ENCODE data around the gene OLA1. TPM values are rescaled to one million over a fixed set of nuclear protein-coding genes. Genes with fewer than 3 reads are reported as not detected.

The OLA1 gene
- total and polyA plus RNA-seq, 2 of the 13 experiments (the other 11 are each of a cell fraction or from before 2014, with no cell fraction given), result 153 to 241 TPM

DNA sequence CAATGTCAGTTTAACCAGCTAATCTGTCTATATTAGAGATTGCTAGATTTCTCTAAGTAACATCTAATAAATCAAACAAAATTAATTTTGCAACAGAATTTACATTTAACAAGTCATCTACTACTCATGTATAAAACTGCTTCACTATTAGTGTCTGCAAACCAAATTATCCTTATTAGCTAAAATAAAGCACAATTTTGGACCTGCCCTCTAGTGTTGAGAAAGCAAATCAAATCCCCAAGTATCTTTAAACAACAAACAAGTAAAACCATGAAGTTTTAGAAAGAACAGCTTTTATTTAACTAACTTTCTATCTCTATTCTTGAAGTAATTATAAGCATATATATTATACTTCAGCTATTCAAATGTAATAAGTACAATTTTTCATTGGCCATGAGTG lies 170.1 kb downstream of the OLA1 start:
- H3K4me2 ChIP-seq (ENCODE audit: low read depth, low read length), result no peak overlapping the region
- ATAC-seq (no peak), DNase-seq (ENCODE audit: low spot score) (no peak), FAIRE-seq (no peak)
- BruUV-seq (replicated peaks), result no TSS peak
- H3K9me3 ChIP-seq (ENCODE audit: low read length), result no peaks in the 10 kb centered on the region
- intact Hi-C loops (cut with micrococcal nuclease; ENCODE audit: unreplicated experiment), result no loop called here
- H3K79me2 ChIP-seq (ENCODE audit: insufficient read depth, low read length), result no peaks in the 10 kb centered on the region
- no peaks in the 10 kb centered on the region for H3K27me3 ChIP-seq (ENCODE audit: control insufficient read depth in 1 of 2, insufficient read depth in 2 of 2, low read length in 2 of 2)
- CTCF ChIA-PET (ENCODE audit: low intra/inter-chr PET ratio, low total read pairs), result no interaction called here
- no peaks in the 10 kb centered on the region for H3K4me1 ChIP-seq (ENCODE audit: insufficient read depth, low read length)
- H2AFZ ChIP-seq (ENCODE audit: low read length), result no peak overlapping the region
- peaks cover 6 to 33% of the 10 kb centered on the region in 2 experiments; a peak in 4 of 5 replicates for H3K36me3 ChIP-seq (replicated peaks in 1 of 2; ENCODE audit: control insufficient read depth in 1 of 2, insufficient read depth in 2 of 2, low read length in 2 of 2)
- POLR2A ChIA-PET, result interaction anchor here (0.6 kb wide), 1 partner anchor 31 kb away, joined by 3 read pairs; no protein-coding TSS in a partner anchor
- H3K9ac ChIP-seq (ENCODE audit: insufficient read depth, low read depth, low read length), result no peak overlapping the region
- H4K20me1 ChIP-seq (ENCODE audit: insufficient read depth, low read length), result no peaks in the 10 kb centered on the region
- no peak overlapping the region for H3K27ac ChIP-seq (ENCODE audit: extremely low read length, insufficient read depth, low read length)
- in situ Hi-C loops (cut with HindIII; ENCODE audit: extremely low pct_ligation_motif_present, low pct_unique_long_range_greater_than_20kb), result no loop called here
- no peak overlapping the region for H3K4me3 ChIP-seq (replicated peaks in 1 of 3; ENCODE audit: insufficient read depth in 1 of 3, low read depth in 2 of 3, low read length in 3 of 3)
- no peak for TF ChIP-seq MYC (CRISPR knock-in tag; IDR thresholded peaks at IDR 0.05; ENCODE audit: borderline replicate concordance)
- peak; percentile 35; the same call in 1 of the 2 replicates for TF ChIP-seq STAG1 (CRISPR knock-in tag; IDR thresholded peaks at IDR 0.05)
- TF ChIP-seq ZNF484 (CRISPR knock-in tag; IDR thresholded peaks at IDR 0.05; ENCODE audit: borderline replicate concordance, low read depth), result no peak

DNA sequence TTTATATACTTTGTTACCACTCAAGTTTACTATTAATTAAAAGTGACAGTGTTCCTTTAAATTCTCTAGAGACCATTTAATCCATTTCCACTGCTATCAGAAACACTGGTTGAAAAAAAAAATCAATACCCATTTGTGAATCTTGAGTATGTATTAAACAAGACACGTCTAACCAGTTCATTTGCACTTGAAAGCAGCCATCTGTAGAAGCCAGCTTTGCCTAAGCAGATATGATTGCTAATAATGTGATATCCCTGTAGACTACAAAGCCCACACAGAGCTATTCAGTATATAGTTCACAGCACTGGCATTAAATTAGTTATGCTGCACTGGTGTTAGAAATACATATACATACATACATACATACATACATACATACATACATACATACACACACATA lies 171.4 kb downstream of the OLA1 start:
- intact Hi-C loops (cut with micrococcal nuclease; ENCODE audit: unreplicated experiment) (no loop called here), in situ Hi-C loops (cut with HindIII; ENCODE audit: extremely low pct_ligation_motif_present, low pct_unique_long_range_greater_than_20kb) (no loop called here)
- no peak for ATAC-seq
- FAIRE-seq, result no peak
- Histone ChIP-seq H3K79me2 (ENCODE audit: insufficient read depth, low read length) (no peaks in the 10 kb centered on the region), H3K4me1 (ENCODE audit: insufficient read depth, low read length) (no peaks in the 10 kb centered on the region), H3K4me3 (replicated peaks in 1 of 3; ENCODE audit: insufficient read depth in 1 of 3, low read depth in 2 of 3, low read length in 3 of 3) (no peak overlapping the region), H3K4me2 (ENCODE audit: low read depth, low read length) (no peak overlapping the region), H3K27me3 (ENCODE audit: control insufficient read depth in 1 of 2, insufficient read depth in 2 of 2, low read length in 2 of 2) (no peaks in the 10 kb centered on the region), H3K36me3 (replicated peaks in 1 of 2; ENCODE audit: control insufficient read depth in 1 of 2, insufficient read depth in 2 of 2, low read length in 2 of 2) (peaks cover 6 to 33% of the 10 kb centered on the region in 2 experiments; a peak in 4 of 5 replicates), H3K9ac (ENCODE audit: insufficient read depth, low read depth, low read length) (no peak overlapping the region), H2AFZ (ENCODE audit: low read length) (no peak overlapping the region), H3K27ac (ENCODE audit: extremely low read length, insufficient read depth, low read length) (no peak overlapping the region), H3K9me3 (ENCODE audit: low read length) (no peaks in the 10 kb centered on the region), H4K20me1 (ENCODE audit: insufficient read depth, low read length) (no peaks in the 10 kb centered on the region)
- DNase-seq (ENCODE audit: low spot score), result no peak
- ChIA-PET CTCF (ENCODE audit: low intra/inter-chr PET ratio, low total read pairs) (no interaction called here), POLR2A (no interaction called here)
- 97% methylated on average over 1 of the region's 1 CpG for WGBS (ENCODE audit: low lambda C conversion rate)
- no TSS peak for BruUV-seq (replicated peaks)
- TF ChIP-seq ZNF33A (CRISPR knock-in tag; IDR thresholded peaks at IDR 0.05; ENCODE audit: borderline replicate concordance), result no peak
- no peak for TF ChIP-seq NFE2 (CRISPR knock-in tag; IDR thresholded peaks at IDR 0.05)
- no peak for TF ChIP-seq KDM5B (CRISPR knock-in tag; IDR thresholded peaks at IDR 0.05; ENCODE audit: borderline replicate concordance)
- TF ChIP-seq MYC (CRISPR knock-in tag; IDR thresholded peaks at IDR 0.05; ENCODE audit: borderline replicate concordance), result no peak
- TF ChIP-seq, protein P1, sequence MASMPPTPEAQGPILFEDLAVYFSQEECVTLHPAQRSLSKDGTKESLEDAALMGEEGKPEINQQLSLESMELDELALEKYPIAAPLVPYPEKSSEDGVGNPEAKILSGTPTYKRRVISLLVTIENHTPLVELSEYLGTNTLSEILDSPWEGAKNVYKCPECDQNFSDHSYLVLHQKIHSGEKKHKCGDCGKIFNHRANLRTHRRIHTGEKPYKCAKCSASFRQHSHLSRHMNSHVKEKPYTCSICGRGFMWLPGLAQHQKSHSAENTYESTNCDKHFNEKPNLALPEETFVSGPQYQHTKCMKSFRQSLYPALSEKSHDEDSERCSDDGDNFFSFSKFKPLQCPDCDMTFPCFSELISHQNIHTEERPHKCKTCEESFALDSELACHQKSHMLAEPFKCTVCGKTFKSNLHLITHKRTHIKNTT (CRISPR knock-in tag; IDR thresholded peaks at IDR 0.05), result no peak
- TF ChIP-seq PPARG (CRISPR knock-in tag; conservative IDR thresholded peaks at IDR 0.05), result no peak
- no peak for TF ChIP-seq CENPX (CRISPR knock-in tag; IDR thresholded peaks at IDR 0.05)
- no peak for TF ChIP-seq SALL2 (CRISPR knock-in tag; IDR thresholded peaks at IDR 0.05)
- no peak for TF ChIP-seq TAF15 (IDR thresholded peaks at IDR 0.05; ENCODE audit: low read depth, low read length, poor library complexity, severe bottlenecking)
- TF ChIP-seq ZNF232 (CRISPR knock-in tag; IDR thresholded peaks at IDR 0.05; ENCODE audit: borderline replicate concordance), result no peak
- TF ChIP-seq MAFF (IDR thresholded peaks at IDR 0.05; ENCODE audit: low read depth, low read length), result no peak
- no peak for TF ChIP-seq ZNF800 (CRISPR knock-in tag; IDR thresholded peaks at IDR 0.05)
- no peak for TF ChIP-seq MAFK (conservative IDR thresholded peaks at IDR 0.05 in 1 of 2, IDR thresholded peaks at IDR 0.05 in 1 of 2; ENCODE audit: low read length in 2 of 2)
- TF ChIP-seq ZNF546 (CRISPR knock-in tag; conservative IDR thresholded peaks at IDR 0.05), result no peak
- TF ChIP-seq NKX3-1 (CRISPR knock-in tag; IDR thresholded peaks at IDR 0.05), result no peak
- no peak for TF ChIP-seq KLF9 (CRISPR knock-in tag; IDR thresholded peaks at IDR 0.05; ENCODE audit: low read depth)

Data from HepG2 (cell line).